Activated CD4-positive, alpha-beta T cell treated with anti-CD3 and anti-CD28 coated beads, Interleukin-10, Interleukin-2, amounts not matched to agents 100 ng/mL and 50 ng/mL, durations not matched to agents 16 hours and 8 hours (primary cell): ENCODE measurements around the gene HCFC1R1.

Experiments
- DNase-seq: peaks from one replicate; pipeline ENCODE4 v3.0.0-alpha.2; 2020

HCFC1R1 gene

DNA sequence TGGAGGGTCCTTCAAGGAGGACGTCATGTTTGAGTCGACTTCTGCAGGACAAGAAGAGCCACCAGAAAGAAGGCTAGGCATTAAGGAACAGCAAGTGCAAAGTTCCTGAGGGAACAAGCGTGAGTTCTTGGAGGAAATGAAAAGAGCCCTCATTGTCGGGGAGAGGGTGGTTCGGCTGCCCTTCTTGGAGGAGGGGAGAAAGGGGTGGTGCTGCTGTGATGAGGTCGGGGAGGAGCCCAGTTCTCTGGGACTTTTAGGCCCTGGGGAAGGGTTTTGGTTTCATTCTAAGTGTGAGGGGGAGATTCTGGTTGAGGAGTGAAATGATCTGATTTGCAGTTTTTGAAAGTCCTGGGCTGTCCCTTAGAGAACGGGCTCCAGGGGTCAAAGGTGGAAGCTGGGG is 8.9 kb upstream of the HCFC1R1 start:
- DNase-seq: peak; percentile 39

- no peak for DNase-seq
These were observed 6.8 kb upstream of the HCFC1R1 start for GRCh38 chr16:3030222-3031212.

GRCh38 chr16:3029491-3030221 is 5.9 kb upstream of the HCFC1R1 start:
- peak; percentile 69 for DNase-seq

GRCh38 chr16:3028716-3029319 is 5.1 kb upstream of the HCFC1R1 start:
- DNase-seq: no peak

DNA sequence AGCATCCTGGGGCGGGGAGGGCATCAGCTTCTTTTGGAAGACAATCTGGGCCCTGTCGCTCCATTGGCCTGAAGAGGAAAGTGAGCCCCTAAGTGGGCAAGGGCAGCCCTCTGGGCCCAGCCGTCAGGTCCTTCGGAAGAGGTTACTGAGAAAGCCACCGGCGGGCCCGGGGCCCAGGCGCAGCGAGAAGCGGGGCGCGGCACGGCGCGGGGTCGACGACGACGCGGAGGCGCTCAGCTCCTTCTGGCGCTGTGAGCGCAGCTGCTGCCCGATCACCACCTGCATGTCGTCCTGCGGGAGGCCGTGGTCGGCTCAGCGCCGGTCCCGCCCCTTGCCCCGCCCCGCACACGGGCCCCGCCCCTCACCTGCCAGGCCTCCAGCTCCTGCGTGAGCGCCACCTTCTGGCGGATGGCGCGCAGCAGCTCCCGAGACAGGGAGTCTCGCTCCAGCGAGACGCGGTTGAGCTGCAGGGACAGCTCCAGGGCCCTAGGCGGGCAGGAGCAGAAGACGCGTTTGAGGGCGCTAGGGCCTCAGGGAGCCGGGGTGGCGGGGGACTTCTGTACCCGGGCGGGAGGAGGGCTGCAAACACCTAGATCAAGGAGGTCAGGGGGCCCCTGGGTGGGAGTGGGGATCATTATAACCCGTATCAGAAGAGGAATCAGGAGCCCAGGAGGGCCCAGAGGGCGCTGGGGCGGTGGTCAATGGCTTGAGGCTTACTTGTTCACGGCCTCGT is 4.4 kb upstream of the HCFC1R1 start:
- peak; percentile 94 for DNase-seq

GRCh38 chr16:3027489-3027795 is 3.7 kb upstream of the HCFC1R1 start:
- DNase-seq: no peak

GRCh38 chr16:3026609-3027488 is 3.1 kb upstream of the HCFC1R1 start:
- DNase-seq: no peak

DNA sequence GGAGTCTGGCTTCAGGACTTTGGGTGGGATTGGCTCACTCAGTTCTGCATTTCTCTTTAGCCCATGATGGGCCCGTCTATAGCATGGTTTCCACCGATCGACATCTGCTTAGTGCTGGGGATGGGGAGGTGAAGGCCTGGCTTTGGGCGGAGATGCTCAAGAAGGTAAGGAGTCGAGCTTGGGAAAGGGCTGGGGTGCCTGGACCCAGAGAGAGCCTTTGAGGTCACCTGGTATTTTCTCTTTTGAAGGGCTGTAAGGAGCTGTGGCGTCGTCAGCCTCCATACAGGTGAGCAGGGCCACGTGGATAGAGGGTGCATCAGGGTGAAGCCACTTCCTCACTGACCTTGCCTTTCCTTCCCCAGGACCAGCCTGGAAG is 2.2 kb upstream of the HCFC1R1 start:
- no peak for DNase-seq

- DNase-seq: no peak
These were observed 1.6 kb upstream of the HCFC1R1 start for GRCh38 chr16:3025032-3026002.

GRCh38 chr16:3023415-3023668 is 400 bp downstream of the HCFC1R1 start:
- no peak for DNase-seq

DNA sequence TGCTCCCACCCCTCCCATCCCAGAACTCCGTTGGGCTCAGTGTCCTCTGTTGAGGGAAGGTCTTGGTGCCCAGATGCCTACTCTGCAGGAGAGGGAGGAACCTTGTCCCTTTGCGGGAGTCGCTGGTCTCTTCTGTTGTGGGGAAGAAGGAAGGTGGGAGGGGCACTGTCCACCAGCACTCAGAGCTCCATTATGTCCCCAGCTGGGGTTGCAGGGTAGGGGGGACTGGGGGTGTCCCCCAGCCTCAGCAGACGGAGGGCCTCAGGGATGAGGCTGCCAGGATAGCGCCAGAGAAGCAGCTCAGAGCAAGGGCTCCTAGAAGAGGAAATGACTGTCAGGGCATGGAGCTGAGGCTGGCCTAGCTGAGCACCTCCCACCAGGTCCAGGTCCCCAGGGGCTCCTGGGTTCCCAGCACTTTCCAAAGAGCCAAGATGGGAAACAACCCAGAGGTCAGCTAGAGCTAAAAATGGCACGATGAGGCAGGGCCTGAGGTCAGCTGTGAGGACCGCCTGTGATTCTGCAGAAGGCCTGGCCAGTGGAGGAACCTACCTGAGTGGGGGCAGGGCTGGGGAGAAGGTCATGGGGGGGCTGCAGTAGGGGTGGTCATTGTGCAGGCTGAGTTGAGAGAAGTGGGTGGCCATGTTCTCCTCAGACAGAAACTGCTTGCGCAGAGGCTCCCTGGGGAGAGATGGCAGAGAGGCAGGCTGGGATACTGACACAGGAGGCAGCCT is 893 bp downstream of the HCFC1R1 start:
- peak; percentile 34 for DNase-seq

GRCh38 chr16:3022208-3022683 is 1.5 kb downstream of the HCFC1R1 start:
- DNase-seq: peak; percentile 89

DNA sequence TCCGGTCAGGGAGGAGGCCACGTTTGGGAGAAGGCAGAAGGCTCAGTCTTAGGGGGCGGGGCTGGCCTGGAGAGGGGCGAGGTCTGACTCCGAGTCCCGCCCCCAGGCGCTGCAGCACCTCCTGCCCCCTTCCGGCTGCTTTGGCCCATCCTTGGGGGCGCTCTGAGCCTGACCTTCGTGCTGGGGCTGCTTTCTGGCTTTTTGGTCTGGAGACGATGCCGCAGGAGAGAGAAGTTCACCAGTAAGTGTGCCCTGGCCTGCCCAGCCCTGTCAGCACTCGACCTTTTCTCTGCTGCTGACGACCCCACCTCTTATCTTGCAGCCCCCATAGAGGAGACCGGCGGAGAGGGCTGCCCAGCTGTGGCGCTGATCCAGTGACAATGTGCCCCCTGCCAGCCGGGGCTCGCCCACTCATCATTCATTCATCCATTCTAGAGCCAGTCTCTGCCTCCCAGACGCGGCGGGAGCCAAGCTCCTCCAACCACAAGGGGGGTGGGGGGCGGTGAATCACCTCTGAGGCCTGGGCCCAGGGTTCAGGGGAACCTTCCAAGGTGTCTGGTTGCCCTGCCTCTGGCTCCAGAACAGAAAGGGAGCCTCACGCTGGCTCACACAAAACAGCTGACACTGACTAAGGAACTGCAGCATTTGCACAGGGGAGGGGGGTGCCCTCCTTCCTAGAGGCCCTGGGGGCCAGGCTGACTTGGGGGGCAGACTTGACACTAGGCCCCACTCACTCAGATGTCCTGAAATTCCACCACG is 2.1 kb downstream of the HCFC1R1 start:
- peak; percentile 80 for DNase-seq

GRCh38 chr16:3020604-3021448 is 2.9 kb downstream of the HCFC1R1 start:
- DNase-seq: peak; percentile 37

DNA sequence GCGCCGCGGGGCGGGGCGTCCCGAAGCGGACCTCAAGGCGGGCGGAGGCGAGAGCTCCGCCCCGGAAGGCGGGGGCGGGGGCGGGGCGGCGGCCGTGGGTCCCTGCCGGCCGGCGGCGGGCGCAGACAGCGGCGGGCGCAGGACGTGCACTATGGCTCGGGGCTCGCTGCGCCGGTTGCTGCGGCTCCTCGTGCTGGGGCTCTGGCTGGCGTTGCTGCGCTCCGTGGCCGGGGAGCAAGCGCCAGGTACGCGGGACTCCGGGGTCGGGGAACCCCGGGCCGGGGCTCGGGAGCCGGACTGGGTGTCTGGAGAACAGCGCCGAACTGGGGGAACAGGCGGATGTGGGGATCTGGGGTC is 3.5 kb downstream of the HCFC1R1 start, which contains the start of gene TNFRSF12A:
Gene TNFRSF12A, plus strand, starts transcription at position 122 of the 357 bp plus-strand sequence. Its CDS starts 30 bp downstream, at position 152.
- peak; percentile 84 for DNase-seq

GRCh38 chr16:3019594-3020246 is 4.0 kb downstream of the HCFC1R1 start:
- no peak for DNase-seq

DNA sequence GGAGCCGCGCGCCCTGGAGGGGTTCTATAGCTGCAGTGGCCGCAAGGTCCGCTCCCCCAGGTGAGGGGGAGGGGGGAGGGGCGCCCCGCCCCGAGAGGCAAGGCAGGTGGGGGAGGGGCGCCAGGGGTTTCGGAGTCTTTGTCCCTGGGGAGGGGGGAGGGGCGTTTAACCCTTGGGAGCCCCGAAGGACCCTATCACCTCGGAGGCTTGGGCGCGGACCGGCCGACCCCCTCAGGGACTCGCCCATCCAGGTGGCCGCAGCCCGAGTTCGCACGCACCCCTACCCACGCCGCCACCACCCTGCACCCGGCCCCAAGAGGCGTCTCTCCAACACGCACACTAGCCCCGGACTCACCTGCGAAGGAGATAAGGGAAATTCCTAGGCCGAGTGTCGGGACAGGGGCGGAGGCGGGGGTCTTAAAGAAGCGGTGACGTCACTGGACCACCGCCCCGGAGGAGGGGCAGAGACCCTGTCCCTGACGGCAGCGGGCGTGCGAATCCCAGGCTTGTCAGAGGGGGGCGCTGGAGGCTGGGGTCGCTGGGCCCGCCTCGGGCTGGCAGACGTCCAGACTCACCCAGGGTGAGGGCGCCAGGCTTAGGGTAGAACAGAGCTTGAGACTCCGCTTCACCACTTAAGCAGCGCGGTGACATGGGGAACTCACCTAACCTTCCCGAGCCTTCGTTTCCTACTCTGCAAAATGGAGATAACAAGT is 5.8 kb downstream of the HCFC1R1 start, which contains the start of gene CLDN6:
Gene CLDN6, minus strand, starts transcription at position 390 of the 713 bp plus-strand sequence. CDS start 2,162 bp downstream, outside the sequence.
- peak; percentile 45 for DNase-seq
